ENCODE measurements around the gene PPP6R3.

The PPP6R3 gene

DNA sequence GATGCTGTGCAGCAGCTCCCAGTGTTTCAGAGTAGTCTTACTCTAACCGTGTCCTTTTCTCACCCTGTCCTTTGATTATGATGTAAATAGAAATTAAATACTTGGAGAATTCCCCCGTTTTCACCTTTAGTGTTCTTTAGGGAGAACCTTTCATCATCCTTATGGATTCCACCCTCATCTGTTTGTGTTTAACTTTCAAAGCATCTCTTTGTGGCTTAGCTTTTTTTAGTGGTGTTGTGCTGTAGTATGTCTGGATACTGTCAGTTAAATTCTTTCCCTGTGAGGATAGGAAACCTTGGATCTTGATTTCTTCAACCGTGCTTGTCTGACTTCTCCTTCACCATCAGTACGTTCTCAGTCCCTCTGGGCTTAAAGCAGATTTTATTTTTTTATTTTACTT is 48.5 kb downstream of the PPP6R3 start:
- DNase-seq, result peak in 1 of 2 donors; percentile 26
- Histone ChIP-seq H2BK5ac (ENCODE audit: low read depth, low read length, poor library complexity) (no peak overlapping the region), H3K79me1 (ENCODE audit: low read length) (no peaks in the 10 kb centered on the region), H3K27me3 (ENCODE audit: insufficient read depth, low read length) (no peaks in the 10 kb centered on the region), H2BK12ac (ENCODE audit: low read length) (no peak overlapping the region), H3K4ac (ENCODE audit: low read depth, low read length) (no peak overlapping the region), H3K4me3 (ENCODE audit: low read depth, low read length) (no peak overlapping the region), H3K23ac (ENCODE audit: low read length) (no peak overlapping the region), H3K79me2 (ENCODE audit: control insufficient read depth, insufficient read depth, low read length, poor library complexity) (peaks cover 10% of the 10 kb centered on the region), H4K12ac (ENCODE audit: low read depth, low read length) (no peak overlapping the region), H3K27ac (ENCODE audit: low read depth, low read length) (no peak overlapping the region), H4K91ac (ENCODE audit: low read depth, low read length) (no peak overlapping the region), H3K4me2 (ENCODE audit: low read length) (no peak overlapping the region), H3K18ac (ENCODE audit: low read length) (no peak overlapping the region), H2AFZ (ENCODE audit: insufficient read depth, low read length, poor library complexity) (no peak overlapping the region), H3K9me3 (ENCODE audit: insufficient read depth, low read depth, low read length) (no peaks in the 10 kb centered on the region), H4K8ac (ENCODE audit: low read depth, low read length) (no peak overlapping the region), H3K14ac (ENCODE audit: low read length) (no peak overlapping the region), H2AK5ac (ENCODE audit: low read length) (no peak overlapping the region), H3K4me1 (ENCODE audit: control insufficient read depth in 1 of 2, insufficient read depth in 2 of 2, low read length in 2 of 2) (peaks cover 0 to 3% of the 10 kb centered on the region in 2 experiments), H2BK120ac (ENCODE audit: insufficient read depth, low read length, poor library complexity) (no peak overlapping the region), H3K36me3 (ENCODE audit: control insufficient read depth in 1 of 2, insufficient read depth in 2 of 2, low read length in 2 of 2) (peaks cover 0 to 3% of the 10 kb centered on the region in 2 experiments), H3K9ac (ENCODE audit: low read length) (no peak overlapping the region)
- WGBS (ENCODE audit: extremely low coverage, insufficient coverage, insufficient read length), result no CpG with 5 or more reads among the region's 4 CpGs

DNA sequence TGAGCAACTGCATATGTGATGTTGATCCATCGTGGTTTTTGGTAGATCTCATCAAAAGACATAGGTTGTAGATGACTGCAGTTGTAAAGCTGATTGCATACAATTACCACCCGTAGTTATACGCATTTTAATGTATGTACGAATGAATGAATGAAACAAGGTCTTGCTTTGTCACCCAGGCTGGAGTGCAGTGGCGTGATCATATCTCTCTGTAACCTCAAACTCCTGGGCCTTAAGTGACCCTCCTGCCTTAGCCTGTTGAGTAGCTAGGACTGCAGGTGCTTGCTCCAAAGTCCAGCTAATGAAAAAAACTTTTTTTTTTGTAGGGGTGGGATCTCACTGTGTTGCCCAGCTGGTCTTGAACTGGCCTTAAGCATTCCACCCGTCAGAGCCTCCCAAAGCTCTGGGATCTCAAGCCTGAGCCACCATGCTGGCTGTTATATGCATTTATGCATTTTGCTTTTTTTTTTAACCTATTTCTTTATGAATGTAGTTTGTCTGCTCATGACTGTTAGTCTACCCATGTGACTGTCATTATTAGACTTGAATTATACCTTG is 53.5 kb downstream of the PPP6R3 start:
- Histone ChIP-seq H3K4ac (ENCODE audit: low read depth, low read length) (peak overlapping the region; percentile 15), H2BK5ac (ENCODE audit: low read depth, low read length, poor library complexity) (no peak overlapping the region), H3K18ac (ENCODE audit: low read length) (no peak overlapping the region), H3K27me3 (ENCODE audit: insufficient read depth, low read length) (no peaks in the 10 kb centered on the region), H3K4me2 (ENCODE audit: low read length) (no peak overlapping the region), H2AK5ac (ENCODE audit: low read length) (no peak overlapping the region), H3K27ac (ENCODE audit: low read depth, low read length) (no peak overlapping the region), H2BK12ac (ENCODE audit: low read length) (no peak overlapping the region), H2BK120ac (ENCODE audit: insufficient read depth, low read length, poor library complexity) (no peak overlapping the region), H3K14ac (ENCODE audit: low read length) (no peak overlapping the region), H4K91ac (ENCODE audit: low read depth, low read length) (no peak overlapping the region), H3K4me1 (ENCODE audit: control insufficient read depth in 1 of 2, insufficient read depth in 2 of 2, low read length in 2 of 2) (no peaks in the 10 kb centered on the region), H4K12ac (ENCODE audit: low read depth, low read length) (no peak overlapping the region), H4K8ac (ENCODE audit: low read depth, low read length) (no peak overlapping the region), H3K9ac (ENCODE audit: low read length) (no peak overlapping the region), H3K36me3 (ENCODE audit: control insufficient read depth in 1 of 2, insufficient read depth in 2 of 2, low read length in 2 of 2) (peaks cover 0 to 7% of the 10 kb centered on the region in 2 experiments), H3K79me1 (ENCODE audit: low read length) (no peaks in the 10 kb centered on the region), H2AFZ (ENCODE audit: insufficient read depth, low read length, poor library complexity) (no peak overlapping the region), H3K79me2 (ENCODE audit: control insufficient read depth, insufficient read depth, low read length, poor library complexity) (peaks cover 7% of the 10 kb centered on the region), H3K4me3 (ENCODE audit: low read depth, low read length) (no peak overlapping the region), H3K23ac (ENCODE audit: low read length) (no peak overlapping the region), H3K9me3 (ENCODE audit: insufficient read depth, low read depth, low read length) (no peaks in the 10 kb centered on the region)
- DNase-seq, result no peak
- no CpG with 5 or more reads among the region's 6 CpGs for WGBS (ENCODE audit: extremely low coverage, insufficient coverage, insufficient read length)

DNA sequence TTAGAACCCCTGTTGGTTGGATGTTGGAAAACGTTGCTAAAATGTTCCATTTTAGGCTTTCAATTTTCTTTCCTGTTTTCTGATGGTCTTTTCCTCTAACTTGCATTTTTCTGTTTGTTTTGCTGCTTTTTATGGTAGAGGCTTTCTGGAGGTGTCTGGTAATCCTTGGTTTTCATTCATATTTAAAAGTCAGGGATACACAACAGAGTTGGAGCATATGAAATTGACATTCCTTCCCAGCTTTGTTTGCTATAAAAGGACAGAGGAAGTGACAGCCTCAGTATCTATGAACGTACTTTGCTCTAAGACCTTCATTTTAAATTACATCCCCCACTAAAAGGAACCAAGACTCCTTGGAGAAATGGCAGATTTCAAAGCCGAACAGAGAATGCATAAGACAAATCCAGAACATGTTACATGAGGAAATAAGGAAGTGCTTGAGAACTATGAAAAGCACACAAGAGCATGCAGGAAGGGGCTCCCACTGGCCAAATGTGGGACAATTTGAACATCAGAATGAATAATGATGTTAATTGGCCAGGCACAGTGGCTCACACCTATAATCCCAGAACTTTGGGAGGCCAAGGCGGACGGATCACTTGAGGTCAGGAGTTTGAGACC is 56.7 kb downstream of the PPP6R3 start:
- Histone ChIP-seq H3K9me3 (ENCODE audit: insufficient read depth, low read depth, low read length) (no peaks in the 10 kb centered on the region), H3K4ac (ENCODE audit: low read depth, low read length) (peak overlapping the region; percentile 52), H3K18ac (ENCODE audit: low read length) (no peak overlapping the region), H3K9ac (ENCODE audit: low read length) (no peak overlapping the region), H3K4me1 (ENCODE audit: control insufficient read depth in 1 of 2, insufficient read depth in 2 of 2, low read length in 2 of 2) (no peaks in the 10 kb centered on the region), H2BK120ac (ENCODE audit: insufficient read depth, low read length, poor library complexity) (no peak overlapping the region), H4K12ac (ENCODE audit: low read depth, low read length) (no peak overlapping the region), H3K79me1 (ENCODE audit: low read length) (no peaks in the 10 kb centered on the region), H2BK5ac (ENCODE audit: low read depth, low read length, poor library complexity) (no peak overlapping the region), H4K8ac (ENCODE audit: low read depth, low read length) (no peak overlapping the region), H2AK5ac (ENCODE audit: low read length) (no peak overlapping the region), H3K4me2 (ENCODE audit: low read length) (no peak overlapping the region), H2AFZ (ENCODE audit: insufficient read depth, low read length, poor library complexity) (no peak overlapping the region), H3K23ac (ENCODE audit: low read length) (no peak overlapping the region), H2BK12ac (ENCODE audit: low read length) (no peak overlapping the region), H3K27ac (ENCODE audit: low read depth, low read length) (no peak overlapping the region), H3K36me3 (ENCODE audit: control insufficient read depth in 1 of 2, insufficient read depth in 2 of 2, low read length in 2 of 2) (peaks cover 10 to 15% of the 10 kb centered on the region in 2 experiments), H4K91ac (ENCODE audit: low read depth, low read length) (no peak overlapping the region), H3K4me3 (ENCODE audit: low read depth, low read length) (no peak overlapping the region), H3K27me3 (ENCODE audit: insufficient read depth, low read length) (no peaks in the 10 kb centered on the region), H3K79me2 (ENCODE audit: control insufficient read depth, insufficient read depth, low read length, poor library complexity) (peaks cover 2% of the 10 kb centered on the region), H3K14ac (ENCODE audit: low read length) (no peak overlapping the region)
- no peak for DNase-seq
- WGBS (ENCODE audit: extremely low coverage, insufficient coverage, insufficient read length), result no CpG with 5 or more reads among the region's 5 CpGs

DNA sequence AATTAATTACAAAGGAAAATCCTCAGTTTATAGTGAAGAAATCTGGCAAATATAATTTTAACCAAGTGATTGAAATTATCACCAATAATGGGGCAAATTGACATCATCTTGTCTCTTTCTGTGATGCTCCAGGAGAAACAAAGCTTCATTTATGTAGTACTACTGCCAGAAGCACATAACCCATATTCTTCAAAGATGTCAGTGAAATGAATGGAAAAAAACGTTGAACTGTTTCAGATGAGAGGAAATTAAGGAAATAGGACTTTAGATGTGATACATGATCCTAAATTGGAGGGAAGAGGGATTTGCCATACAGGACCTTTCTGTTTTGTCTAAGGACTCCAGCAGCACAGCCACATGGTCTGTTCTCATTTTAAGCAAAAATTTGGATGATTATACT is 57.6 kb downstream of the PPP6R3 start:
- Histone ChIP-seq H3K4me3 (ENCODE audit: low read depth, low read length) (no peak overlapping the region), H3K9me3 (ENCODE audit: insufficient read depth, low read depth, low read length) (no peaks in the 10 kb centered on the region), H2BK12ac (ENCODE audit: low read length) (no peak overlapping the region), H3K4ac (ENCODE audit: low read depth, low read length) (no peak overlapping the region), H3K27me3 (ENCODE audit: insufficient read depth, low read length) (no peaks in the 10 kb centered on the region), H3K27ac (ENCODE audit: low read depth, low read length) (no peak overlapping the region), H3K79me2 (ENCODE audit: control insufficient read depth, insufficient read depth, low read length, poor library complexity) (no peaks in the 10 kb centered on the region), H4K91ac (ENCODE audit: low read depth, low read length) (no peak overlapping the region), H3K79me1 (ENCODE audit: low read length) (no peaks in the 10 kb centered on the region), H3K4me1 (ENCODE audit: control insufficient read depth in 1 of 2, insufficient read depth in 2 of 2, low read length in 2 of 2) (no peaks in the 10 kb centered on the region), H3K23ac (ENCODE audit: low read length) (no peak overlapping the region), H2BK5ac (ENCODE audit: low read depth, low read length, poor library complexity) (no peak overlapping the region), H3K18ac (ENCODE audit: low read length) (no peak overlapping the region), H2BK120ac (ENCODE audit: insufficient read depth, low read length, poor library complexity) (no peak overlapping the region), H3K36me3 (ENCODE audit: control insufficient read depth in 1 of 2, insufficient read depth in 2 of 2, low read length in 2 of 2) (peaks cover 10 to 19% of the 10 kb centered on the region in 2 experiments), H2AK5ac (ENCODE audit: low read length) (no peak overlapping the region), H4K8ac (ENCODE audit: low read depth, low read length) (no peak overlapping the region), H4K12ac (ENCODE audit: low read depth, low read length) (no peak overlapping the region), H2AFZ (ENCODE audit: insufficient read depth, low read length, poor library complexity) (no peak overlapping the region), H3K9ac (ENCODE audit: low read length) (no peak overlapping the region), H3K14ac (ENCODE audit: low read length) (no peak overlapping the region), H3K4me2 (ENCODE audit: low read length) (no peak overlapping the region)
- DNase-seq, result no peak
- WGBS (ENCODE audit: extremely low coverage, insufficient coverage, insufficient read length), result no CpG with 5 or more reads among the region's 1 CpG

Data from trophoblast cell (in vitro differentiated cells and primary cell).